Dermis microvascular lymphatic vessel endothelial cell (primary cell): ENCODE results near the gene EMD. TPM values are rescaled to one million over a fixed set of nuclear protein-coding genes. Genes with fewer than 3 reads are reported as not detected.

Experiments
- DNase-seq, 2 donors: peaks; one replicate each; pipeline versions ENCODE4 v3.0.0 to v3.0.0-alpha.2; 2010; ENCODE audit warnings: low read depth in 2 of 2
- total RNA-seq: library from RNA; depleted of rRNA; stranded (reverse); fragments of >200 nt; gene quantifications from 2 replicates; pipeline ENCODE4 v1.2.1, GENCODE V29; 2014

Gene EMD
- total RNA-seq, 1 donor from 2014 or later, result 17.8 TPM

- no peak for DNase-seq
These were observed 23.9 kb upstream of the EMD start for GRCh38 chrX:154355094-154355775.

- DNase-seq, result no peak
These were observed 23.3 kb upstream of the EMD start for GRCh38 chrX:154355776-154356140.

- no peak for DNase-seq
These were observed 22.5 kb upstream of the EMD start for GRCh38 chrX:154356596-154356995.

GRCh38 chrX:154357205-154357604 lies 21.9 kb upstream of the EMD start:
- DNase-seq, result no peak

GRCh38 chrX:154358011-154358410 lies 21.1 kb upstream of the EMD start:
- no peak for DNase-seq

- no peak for DNase-seq
These were observed 20.3 kb upstream of the EMD start for GRCh38 chrX:154358829-154359228.

- DNase-seq, result no peak
These were observed 19.5 kb upstream of the EMD start for GRCh38 chrX:154359362-154360154.

GRCh38 chrX:154360155-154360713 lies 18.9 kb upstream of the EMD start:
- DNase-seq, result no peak

GRCh38 chrX:154362085-154362742 lies 16.9 kb upstream of the EMD start:
- no peak for DNase-seq

GRCh38 chrX:154363706-154364439 lies 15.2 kb upstream of the EMD start:
- no peak for DNase-seq

- no peak for DNase-seq
These were observed 14.0 kb upstream of the EMD start for GRCh38 chrX:154365052-154365600.

GRCh38 chrX:154365997-154366665 lies 13.0 kb upstream of the EMD start:
- no peak for DNase-seq

GRCh38 chrX:154366666-154367055 lies 12.4 kb upstream of the EMD start:
- DNase-seq, result no peak

- DNase-seq, result no peak
These were observed 11.4 kb upstream of the EMD start for GRCh38 chrX:154367474-154368308.

GRCh38 chrX:154368630-154369448 lies 10.3 kb upstream of the EMD start:
- DNase-seq, result peak; percentile 36 to 83

GRCh38 chrX:154369449-154370299 lies 9.4 kb upstream of the EMD start:
- peak; percentile 87 to 94 for DNase-seq

GRCh38 chrX:154370300-154371016 lies 8.6 kb upstream of the EMD start:
- peak; percentile 33 to 42 for DNase-seq
